IPS-NIHi11 (cell line): ENCODE measurements around the gene SLC25A39.

Experiments used
- DNase-seq: peaks from one replicate; pipeline ENCODE4 v3.0.0; 2012; ENCODE audit warnings: mixed read lengths, low spot score

Gene SLC25A39

DNA sequence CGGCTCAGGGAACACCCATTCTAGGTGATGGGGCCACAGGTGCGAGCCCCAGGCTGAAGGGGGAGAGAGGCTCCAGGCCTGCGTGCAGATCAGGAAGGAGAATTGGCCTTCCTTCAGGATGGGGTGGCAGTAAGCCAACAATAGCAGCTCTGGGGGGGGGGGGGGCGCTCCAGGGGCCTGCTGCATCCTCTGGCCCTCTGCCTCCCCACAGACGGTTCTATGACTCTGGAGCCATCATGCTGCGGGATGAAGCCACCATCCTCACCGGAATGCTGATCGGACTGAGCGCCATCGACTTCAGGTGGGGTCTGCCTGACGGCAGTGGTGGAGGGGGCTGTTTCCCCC lies 10.1 kb downstream of the SLC25A39 start:
- DNase-seq: no peak

- DNase-seq: no peak
These were observed 10.6 kb downstream of the SLC25A39 start for GRCh38 chr17:44314031-44314430.

DNA sequence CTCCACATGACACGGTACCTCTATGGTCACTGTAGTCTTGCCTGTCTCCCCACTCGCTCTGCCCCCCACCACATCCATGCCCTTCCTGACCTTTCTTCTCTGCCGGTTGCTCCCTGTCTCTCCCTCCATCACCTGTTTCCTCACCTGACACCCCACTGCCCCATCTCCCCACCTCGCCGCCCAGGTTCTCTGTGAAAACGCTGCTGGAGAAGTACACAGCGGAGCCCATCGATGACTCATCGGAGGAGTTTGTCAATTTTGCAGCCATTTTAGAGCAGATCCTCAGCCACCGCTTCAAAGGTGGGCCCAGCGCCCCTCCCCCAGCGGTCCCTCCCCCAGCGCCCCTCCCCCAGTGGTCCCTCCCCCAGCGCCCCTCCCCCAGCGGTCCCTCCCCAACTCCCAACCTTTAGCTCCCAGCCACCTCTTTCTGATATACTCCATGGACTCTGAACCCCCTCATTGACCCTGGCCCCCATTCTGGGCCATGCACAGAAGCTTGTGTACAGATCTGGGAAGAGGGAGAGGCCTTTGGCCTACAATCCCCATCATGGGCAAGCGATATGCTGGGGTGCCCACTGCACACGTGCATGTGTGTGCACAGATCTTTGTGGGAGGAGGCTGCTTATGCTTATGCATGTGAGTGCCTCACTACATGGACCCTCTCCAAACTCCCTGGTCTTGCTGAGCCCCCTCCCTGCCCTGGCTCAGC lies 12.1 kb downstream of the SLC25A39 start:
- DNase-seq: no peak

DNA sequence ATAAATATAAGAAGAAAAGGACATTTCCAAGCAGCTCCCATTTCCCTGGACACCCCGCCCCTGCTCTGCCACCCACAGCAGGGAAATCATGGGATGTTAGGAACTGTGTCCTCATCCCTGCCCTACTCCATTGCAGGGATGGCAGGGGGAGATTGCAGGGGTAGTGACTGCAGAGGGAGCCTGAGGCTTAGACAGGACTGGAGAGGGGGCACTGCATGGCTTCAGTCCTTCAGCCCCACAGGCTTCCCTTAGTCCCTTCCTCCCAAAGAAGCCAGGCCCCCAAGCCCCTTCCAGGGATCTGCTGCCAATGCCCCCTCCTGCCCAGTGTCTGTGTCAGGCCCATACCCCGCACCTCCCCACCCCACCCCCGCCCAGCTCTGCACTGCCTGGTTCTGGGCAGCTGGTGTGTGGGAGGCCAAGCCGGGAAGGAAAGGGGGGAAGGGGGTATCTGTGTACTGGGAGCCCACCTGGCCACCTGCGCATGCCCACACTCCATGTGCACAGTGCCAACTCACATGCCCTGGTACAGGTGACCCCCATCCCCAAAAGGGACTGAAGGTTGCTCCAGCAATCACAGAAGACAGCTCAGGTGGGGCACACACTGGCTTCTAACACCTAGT lies 13.0 kb downstream of the SLC25A39 start:
- no peak for DNase-seq

DNA sequence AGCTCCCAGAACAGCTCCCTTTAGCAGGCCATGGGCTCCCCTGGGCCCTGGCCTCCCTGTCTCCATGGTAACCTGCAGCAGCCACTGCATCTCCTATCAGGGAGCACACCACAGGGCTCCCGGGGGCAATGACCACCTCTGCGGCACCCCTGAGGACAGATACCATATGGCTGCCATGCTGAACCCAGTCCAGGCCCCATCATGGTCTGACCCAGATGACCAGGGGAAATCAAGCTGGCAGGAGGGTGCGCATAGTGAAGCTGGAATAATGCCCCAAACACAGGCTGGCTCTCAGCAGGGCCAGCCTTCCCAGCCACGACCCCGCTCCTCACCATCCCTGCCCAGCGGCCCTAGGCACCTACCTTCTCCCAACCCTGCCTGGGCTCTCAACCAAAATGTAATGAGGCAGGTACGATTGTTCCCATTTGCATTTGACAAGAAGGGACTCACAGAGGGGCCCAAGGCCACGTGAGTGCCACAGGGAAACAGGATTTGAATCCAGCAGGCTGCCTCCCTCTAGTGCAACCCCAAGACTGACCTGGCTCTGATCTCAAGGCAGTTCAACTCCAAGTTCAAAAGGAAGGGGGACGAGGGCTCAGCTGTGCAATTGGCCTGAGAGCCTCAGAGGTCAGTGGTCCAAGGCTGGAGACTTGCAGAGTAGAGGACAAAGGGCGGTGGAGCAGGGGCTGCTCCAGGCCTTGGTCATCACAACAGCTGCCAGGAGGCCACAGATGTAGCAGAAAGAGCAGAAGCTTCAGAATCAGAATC lies 13.8 kb downstream of the SLC25A39 start:
- no peak for DNase-seq

DNA sequence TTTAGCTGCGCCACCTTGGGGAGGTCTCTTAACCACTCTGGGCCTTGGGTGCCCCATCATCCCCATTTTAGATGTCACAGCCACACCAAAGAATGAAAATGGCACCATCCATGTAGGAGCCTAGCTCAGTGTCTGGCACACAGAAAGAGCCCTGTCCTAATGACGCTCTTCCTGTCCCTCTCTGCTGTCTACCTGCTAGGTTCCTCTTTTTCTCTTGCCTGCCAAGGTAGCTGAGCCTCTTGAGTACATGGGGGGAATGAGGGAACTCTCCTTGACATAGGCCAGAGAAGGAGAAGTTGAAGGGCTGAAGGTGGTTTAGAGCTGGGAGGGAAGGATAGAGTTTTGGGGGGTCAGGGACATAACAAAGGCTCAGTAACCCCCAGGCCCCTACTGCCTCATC lies 14.4 kb downstream of the SLC25A39 start:
- DNase-seq: no peak

DNA sequence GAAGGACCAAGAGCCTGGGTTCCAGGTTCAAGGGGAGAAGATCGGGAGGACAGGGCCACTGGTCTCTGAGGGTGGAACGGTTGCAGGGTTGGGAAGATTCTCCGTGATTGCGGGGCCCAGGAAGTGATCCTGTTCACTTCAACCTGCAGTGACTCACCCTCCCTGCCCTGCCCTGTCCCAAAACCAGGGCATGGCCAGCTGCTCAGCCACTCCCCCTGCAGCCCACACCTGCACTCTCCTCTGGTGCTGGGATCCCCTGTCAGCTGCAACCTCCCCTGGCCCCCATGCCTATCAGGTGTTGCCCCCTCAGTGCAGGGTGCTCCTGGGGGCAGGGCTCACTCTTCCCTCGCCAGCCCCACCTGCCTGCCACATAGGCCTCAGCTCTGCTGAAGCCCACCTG lies 15.2 kb downstream of the SLC25A39 start:
- no peak for DNase-seq

GRCh38 chr17:44308865-44309264 lies 15.8 kb downstream of the SLC25A39 start:
- no peak for DNase-seq

GRCh38 chr17:44308320-44308818 lies 16.3 kb downstream of the SLC25A39 start, which contains the start of gene RUNDC3A:
RUNDC3A (plus strand) TSS chr17:44308601; CDS start chr17:44308833, 232 bp downstream.
- peak; percentile 98 for DNase-seq

DNA sequence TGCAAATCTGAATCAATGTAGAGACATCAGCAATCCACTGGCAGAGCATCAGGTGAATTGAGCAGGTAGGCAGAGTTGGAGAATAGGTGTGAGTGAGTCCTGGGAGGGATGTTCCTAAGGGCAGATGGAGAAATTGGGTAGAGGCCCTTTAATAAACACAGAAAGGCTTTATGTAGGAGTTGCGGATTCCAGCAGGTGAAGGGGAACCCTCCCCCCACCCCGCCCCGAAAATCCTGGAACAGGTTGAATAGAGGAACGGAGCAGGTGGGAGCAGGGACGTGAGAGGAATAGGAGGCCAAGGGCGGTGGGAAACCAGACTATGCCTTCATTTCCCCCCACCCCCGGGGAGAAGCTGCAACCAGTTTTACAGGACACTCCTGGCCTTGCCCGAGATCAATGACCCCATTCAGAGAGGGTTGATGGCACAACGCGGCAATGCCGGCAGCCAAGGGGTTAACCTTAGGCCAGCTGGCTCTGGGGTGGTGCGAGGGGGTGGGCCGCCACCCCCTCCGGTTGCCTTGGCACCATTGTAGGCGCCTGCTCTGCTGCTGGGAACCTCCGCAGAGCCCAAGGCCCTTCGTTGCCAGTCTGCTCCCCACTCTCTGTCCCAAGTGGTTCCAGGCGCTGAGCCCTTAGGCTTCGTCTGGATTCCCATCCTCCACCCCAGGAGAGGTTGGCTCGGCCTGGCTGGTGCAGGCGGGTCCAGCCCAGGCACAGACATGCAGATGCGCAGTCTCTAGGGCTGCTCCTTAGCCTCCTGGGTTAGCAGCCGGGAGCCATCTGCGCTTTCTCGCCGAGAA lies 17.0 kb downstream of the SLC25A39 start:
- peak; percentile 86 for DNase-seq

DNA sequence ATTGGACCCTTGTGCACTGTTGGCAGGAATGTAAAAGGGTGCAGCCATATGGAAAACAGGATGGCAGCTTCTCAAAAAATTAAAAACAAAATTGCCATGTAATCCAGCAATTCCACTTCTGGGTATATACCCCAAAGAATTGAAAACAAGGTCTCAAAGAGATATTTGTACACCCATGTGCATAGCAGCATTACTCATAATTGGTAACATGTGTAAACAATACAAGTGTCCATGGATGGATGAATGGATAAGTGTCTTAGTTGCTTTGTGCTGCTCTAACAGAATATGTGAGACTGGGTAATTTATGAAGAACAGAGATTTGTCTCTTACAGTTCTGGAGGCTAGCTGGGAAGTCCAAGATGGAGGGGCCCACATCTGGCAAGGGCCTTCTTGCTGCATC lies 20.0 kb downstream of the SLC25A39 start:
- DNase-seq: no peak

DNA sequence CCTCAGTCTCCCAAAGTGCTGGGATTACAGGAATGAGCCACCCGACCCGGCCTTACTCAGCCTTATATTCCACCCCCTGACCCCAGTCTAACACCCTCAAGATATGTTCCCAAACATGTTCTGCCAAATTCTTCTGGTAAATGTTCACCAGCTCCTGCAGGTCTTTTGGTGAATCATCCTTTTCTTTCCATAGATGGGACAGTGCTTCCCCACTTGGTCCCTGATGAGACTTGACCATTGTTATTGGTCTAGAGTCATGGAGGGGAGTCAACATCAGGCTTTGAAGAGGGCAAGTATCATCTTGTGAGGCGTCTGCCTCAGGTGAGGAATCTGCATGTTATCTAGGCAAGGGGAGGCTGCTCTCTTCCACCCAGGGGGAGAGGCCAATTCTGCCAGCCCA lies 26.6 kb downstream of the SLC25A39 start:
- DNase-seq: no peak

DNA sequence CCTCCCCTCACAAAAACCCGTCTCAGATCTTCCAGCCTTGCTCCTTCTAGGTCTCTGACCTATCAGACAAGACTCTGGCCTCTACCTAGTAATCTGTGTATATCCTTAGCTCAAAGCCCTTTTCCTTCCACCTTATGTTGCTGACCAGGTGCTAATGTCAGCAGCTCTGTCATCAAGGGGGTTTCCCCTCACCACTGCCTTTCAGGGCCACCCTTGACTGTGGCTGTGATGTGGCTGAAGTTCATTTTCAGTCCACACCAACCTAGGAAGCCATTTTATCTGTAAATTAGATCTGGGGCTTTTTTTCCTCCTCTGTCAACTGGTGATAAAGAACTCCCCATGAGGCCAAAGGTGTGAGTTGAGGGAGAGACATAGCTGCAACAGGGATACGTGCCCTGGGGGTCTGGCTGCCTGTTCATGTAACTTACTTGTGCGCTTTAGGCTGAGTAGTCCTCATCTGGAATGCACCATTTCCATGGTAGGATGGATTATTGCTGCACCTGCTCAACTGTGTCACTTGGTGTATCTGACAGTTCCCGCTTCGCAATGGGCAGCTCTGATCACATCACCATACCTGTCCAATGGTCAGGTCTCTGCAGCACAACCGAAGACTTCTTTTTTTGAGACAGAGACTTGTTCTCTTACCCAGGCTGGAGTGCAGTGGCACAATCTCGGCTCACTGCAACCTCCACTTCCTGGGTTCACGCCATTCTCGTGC lies 31.0 kb downstream of the SLC25A39 start:
- no peak for DNase-seq

DNA sequence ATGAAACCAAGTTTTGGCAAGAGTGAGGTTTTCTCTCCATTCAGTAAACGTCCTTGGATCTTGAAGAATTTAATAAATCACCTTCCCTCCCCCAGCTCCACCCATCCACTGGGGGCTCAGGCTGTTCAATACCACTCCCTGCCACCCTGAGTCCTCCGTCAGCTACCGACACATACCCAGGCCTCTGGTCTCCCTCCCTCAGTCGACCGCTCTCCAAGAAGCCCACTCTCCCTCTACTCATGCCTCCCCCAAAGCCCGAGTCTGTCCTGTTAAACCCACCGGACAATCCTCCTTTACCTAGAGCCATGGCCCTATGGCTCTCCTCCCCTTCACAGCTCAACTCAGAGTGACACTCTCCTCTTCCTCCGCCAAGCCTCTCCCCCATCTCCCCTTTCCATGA lies 37.0 kb downstream of the SLC25A39 start:
- DNase-seq: no peak

DNA sequence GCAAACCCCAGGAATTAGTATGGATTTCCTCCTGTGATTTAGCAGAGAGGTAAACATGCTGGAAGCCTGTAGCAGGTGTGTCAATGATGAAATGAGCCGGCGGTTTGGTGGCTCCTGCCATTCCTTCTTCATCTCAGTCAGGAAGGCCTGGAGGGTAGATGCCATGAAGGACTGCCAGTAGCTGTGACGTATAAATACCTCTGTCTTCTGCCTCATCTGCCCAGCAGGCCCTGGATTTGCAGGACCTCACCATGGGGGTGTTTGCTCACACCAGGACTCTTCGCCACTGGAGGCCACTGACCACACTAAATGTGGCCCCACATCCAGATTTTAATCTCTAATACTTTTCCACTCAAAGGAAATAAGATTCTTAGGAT lies 40.6 kb downstream of the SLC25A39 start:
- DNase-seq: no peak

- DNase-seq: no peak
These were observed 41.1 kb downstream of the SLC25A39 start for GRCh38 chr17:44283344-44284023.

DNA sequence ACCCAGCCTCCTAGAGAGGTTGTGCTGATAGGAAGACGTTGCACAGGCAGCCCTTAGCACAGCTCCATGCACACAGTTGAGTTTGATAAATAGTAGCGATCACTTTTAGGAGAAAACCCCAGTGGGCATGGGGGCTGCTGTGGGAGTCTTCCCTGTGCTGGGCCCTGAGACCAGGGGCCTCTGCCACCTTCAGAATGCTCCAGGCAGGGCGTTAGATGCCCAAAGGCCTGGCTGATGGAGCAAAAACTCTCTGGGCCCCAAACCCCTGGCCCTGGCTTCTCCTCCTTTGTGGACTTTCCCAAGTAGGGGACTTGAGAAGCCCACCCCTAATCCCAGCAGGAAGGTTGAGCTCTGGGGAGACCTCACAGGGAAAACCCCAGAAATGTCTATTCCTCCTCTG lies 42.4 kb downstream of the SLC25A39 start:
- no peak for DNase-seq

DNA sequence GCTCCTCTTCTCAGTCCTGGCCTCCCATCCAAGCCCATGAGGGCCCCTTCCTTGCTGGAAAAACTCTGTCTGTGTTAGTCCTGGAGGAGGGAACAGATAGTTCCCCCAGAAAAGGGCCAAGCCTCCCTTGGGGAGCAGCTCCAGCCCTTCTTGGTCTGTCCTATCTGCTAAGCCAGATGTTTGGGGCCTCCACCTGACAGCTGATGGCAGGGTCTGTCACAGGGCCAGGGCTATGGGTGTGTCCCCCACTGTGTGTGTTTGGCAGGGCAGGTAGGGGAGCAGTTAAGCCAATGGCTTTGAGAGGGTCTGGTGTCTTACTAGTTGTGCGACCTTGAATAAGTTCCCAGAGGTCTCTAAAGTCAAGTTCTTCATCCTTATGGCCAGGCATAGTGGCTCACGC lies 43.1 kb downstream of the SLC25A39 start:
- DNase-seq: no peak

DNA sequence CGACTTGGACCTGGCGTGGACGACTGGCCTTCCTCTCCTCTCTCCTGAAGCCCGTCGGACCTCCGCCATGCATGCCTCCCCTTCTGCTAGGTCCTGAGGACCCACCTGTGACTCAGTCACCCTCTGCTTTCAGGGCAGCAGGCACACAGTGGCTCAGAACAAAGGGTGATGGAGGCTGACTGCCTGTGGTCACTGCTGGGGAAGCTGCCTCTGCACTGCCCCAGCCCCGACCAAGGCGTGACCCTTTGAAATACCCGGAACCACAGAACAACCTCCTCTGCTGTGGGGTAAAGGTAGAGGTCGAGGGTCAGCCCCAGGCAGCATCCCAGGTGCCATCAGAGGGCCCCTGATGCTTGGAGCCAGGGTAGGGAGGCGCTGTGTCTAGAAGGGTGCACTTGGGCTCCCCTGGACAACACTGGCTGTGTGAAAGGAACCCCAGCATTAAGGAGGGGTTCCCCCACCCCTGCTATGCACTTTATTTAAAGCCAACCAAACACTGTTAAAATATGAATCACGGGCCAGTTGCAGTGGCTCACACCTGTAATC lies 44.2 kb downstream of the SLC25A39 start:
- no peak for DNase-seq

DNA sequence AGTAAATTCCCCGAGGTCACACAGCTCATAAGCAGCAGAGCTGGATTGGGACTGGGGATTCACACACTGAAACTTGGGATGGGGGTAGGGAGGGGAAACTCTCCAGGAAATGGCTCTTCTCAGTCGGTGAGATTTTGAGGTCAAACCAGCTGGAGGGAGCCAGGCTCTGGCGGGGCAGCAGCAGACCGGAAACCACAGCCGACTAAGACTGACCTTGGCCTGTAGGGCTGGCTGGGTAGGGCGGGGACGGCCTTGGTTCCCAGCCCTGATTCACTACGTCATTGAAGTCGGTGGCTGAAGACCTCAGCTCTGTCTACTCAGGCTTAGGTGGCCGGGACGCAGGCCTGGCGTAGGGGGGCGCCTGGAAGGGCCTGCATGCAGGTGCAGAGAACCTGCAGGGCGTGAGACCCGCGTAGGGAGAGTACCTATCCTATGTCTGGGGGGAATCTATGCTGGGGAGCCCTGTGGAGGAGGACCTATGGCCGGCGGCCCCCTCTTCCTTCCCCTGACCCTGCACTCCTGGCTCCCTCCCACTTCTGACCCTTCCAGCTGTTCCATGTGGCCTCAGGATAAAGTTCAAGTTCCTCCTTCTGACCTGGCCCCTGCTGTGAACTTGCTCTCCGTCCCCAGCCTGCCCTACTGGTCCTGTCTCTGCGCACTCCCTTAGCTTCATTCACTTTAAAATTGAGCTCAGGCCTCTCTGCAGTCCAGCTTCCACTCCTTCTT lies 44.8 kb downstream of the SLC25A39 start:
- peak; percentile 75 for DNase-seq
